D721Med (cell line): Measurements from ENCODE around the gene CCDC85A.

Experiments used
- DNase-seq: peaks from one replicate; pipeline ENCODE4 v3.0.0; 2011; ENCODE audit warnings: low spot score; ENCODE audit not compliant: insufficient read length
- FAIRE-seq: peaks from 2 replicates; lab custom pipeline; 2011; peaks lifted over from hg19 to GRCh38; lab: Jason Lieb, UNC
- TF ChIP-seq, protein P1 (sequence below): IDR thresholded peaks from 2 replicates; pipeline ENCODE4 v1.5.1; 2012; ENCODE audit warnings: mild to moderate bottlenecking, control low read depth; ENCODE audit not compliant: insufficient read depth; ENCODE audit errors: missing control alignments

CCDC85A gene

DNA sequence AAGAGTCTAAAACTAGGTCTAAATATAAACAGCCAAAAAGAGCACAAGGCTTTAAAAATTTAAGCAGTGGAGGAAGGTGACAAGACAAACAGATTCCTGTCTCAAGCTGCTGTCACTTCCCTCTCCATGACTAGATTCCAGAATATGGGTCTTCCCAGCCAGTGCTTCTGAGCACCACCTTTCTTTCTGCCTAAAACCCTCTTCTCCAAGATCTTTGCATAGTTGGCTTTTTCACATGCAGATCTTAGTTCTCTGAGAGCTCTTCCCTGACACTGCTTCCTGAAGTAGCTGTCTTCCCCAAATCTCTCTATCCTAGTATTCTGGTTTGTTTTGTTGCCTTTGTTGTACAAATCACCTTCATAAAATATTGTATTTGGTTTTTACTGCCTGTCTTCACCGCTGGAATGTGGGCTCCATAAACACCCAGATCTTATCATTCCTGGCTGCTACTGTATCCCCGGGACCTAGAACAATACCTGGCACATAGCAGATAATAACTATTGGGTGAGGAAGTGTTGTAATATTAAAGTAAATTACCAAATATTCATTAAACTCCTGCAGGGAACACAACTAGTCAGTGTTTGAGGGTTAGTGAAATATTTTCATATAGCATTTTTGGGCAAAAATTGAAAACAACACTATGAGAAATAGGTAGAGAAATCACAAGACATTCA lies 150.2 kb downstream of the CCDC85A start:
- DNase-seq (no peak), FAIRE-seq (no peak)
- TF ChIP-seq, protein P1, sequence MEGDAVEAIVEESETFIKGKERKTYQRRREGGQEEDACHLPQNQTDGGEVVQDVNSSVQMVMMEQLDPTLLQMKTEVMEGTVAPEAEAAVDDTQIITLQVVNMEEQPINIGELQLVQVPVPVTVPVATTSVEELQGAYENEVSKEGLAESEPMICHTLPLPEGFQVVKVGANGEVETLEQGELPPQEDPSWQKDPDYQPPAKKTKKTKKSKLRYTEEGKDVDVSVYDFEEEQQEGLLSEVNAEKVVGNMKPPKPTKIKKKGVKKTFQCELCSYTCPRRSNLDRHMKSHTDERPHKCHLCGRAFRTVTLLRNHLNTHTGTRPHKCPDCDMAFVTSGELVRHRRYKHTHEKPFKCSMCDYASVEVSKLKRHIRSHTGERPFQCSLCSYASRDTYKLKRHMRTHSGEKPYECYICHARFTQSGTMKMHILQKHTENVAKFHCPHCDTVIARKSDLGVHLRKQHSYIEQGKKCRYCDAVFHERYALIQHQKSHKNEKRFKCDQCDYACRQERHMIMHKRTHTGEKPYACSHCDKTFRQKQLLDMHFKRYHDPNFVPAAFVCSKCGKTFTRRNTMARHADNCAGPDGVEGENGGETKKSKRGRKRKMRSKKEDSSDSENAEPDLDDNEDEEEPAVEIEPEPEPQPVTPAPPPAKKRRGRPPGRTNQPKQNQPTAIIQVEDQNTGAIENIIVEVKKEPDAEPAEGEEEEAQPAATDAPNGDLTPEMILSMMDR: no peak

DNA sequence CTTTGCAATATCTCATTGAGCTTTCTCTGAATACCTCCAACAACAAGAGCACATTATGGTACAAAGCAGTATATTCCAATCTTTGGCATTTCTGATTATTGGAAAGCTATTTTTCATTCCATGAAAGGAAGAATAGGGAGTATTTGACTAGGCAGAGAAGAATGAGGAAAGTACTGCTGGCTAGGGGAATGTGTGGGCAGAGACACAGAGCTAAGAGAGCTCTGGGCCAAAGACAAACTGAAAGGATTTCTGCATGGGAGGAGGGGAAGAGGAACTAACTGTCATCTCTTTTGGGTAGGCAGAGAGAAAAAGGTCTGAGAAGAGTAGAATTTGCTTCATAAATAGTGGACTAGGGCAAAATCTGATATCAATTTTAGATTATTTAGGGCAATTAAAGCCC lies 150.8 kb downstream of the CCDC85A start:
- no peak for FAIRE-seq
- DNase-seq: no peak

DNA sequence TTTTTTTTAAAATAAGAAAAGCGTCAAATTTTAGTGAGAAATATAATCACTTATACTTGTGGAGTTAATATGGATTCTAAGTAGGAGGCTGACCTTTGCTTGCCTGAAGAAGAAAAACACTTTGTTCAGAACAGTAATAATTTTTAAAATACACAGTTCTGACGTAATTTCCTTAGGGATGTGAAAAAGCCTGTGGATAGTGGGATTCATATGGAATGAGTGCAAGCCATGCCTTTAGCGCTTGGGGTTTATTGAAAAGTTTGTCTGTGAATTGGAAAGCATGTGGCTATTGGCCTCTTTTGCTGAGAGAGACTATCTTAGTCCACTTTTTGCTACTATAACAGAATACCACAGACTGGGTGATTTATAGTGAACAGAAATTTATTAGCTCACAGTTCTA lies 151.3 kb downstream of the CCDC85A start:
- DNase-seq: no peak
- FAIRE-seq: no peak
- TF ChIP-seq, protein P1: no peak

More for the DNA sequence above, 150.8 kb downstream of the CCDC85A start:
- TF ChIP-seq, protein P1: no peak

DNA sequence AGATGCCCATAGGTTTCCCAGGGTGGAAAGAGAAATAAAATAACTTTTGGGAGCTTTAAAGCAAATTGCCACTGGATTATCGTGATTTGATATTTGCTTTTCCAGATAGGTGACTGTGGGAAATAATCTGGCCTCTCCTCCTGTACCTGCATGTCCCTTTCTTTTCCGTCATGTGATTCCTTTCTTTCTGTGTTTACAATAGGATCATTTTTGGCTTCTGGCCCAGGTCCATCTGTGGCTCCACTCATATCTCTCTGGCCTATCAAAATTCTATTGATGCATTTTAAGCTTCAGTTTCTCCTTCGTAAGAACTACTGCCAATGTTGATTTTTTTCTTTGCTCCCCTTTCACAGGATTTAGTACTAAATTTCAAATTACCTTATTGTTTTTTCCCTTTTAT lies 153.6 kb downstream of the CCDC85A start:
- FAIRE-seq: no peak
- TF ChIP-seq, protein P1: no peak

DNA sequence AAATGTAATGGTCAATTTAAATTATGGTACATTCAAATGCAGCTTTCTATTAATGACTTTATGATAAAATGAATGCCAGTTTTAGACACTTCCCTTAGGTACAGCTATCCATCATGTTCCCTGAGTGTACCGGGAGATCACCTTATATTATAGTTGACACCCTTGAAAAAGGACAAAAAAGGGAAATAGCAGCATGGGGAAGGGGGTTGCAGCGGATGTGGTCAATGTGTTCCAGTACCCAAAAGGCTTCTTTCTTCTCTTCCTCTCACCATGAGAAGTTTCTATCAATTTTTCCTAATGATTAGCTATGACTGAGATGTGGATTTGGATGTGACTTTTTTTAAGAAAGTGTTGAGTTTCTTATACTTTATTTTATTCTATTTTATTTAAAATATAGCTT lies 154.4 kb downstream of the CCDC85A start:
- FAIRE-seq (no peak), DNase-seq (no peak)
- TF ChIP-seq, protein P1: no peak

More for the DNA sequence above, 153.6 kb downstream of the CCDC85A start:
- no peak for DNase-seq

DNA sequence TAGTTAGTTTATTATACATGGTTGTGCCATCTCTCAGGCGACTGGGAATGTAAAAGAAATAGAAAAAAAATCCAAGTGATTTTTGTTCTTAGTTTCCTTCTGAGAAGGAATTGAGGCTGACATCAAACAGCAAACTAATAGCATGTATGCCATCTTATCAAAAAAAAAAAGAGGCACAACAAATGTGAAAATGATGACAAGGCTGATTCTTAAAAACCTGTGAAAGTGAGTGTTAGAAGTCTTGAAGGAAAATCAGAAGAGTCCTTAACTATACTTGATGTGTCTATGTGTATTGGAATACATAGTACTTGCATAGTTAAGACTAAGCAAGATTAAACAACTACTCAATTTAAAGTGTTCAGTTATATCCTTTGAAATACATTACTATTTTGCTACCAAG lies 161.0 kb downstream of the CCDC85A start:
- no peak for FAIRE-seq
- TF ChIP-seq, protein P1: no peak
- no peak for DNase-seq

DNA sequence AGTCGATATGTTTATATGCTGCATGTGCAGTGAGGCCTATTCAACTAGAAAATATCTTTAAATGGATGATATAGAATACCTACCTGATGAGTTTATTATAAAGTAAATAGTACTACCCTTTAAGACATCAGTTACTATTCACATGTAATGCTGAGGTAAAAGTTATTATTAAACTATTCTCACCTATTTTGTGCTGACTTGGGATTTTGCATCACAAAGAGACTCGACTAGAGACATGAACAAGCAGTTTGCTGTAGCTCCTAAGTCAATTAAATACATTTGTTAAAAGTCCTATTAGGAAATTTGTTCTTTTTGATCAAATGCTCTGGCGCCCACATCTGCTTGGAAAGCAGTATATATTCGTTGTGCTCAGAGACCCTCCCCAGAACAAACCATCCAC lies 164.1 kb downstream of the CCDC85A start:
- DNase-seq (no peak), FAIRE-seq (no peak)
- TF ChIP-seq, protein P1: no peak
